Keratinocyte (primary cell): ENCODE data around the gene PSMC3.

Experiments
- CTCF ChIP-seq, 3 experiments: IDR thresholded peaks in 1 of 3; conservative IDR thresholded peaks in 1 of 3; optimal IDR thresholded peaks in 1 of 3; 2 replicates in 2 of 3; 3 replicates in 1 of 3; pipeline versions ENCODE3 to v1.5.1; 2011; ENCODE audit warnings: low read length in 3 of 3, mild to moderate bottlenecking in 3 of 3, moderate library complexity in 2 of 3, control low read depth in 1 of 3, inconsistent platforms in 1 of 3; ENCODE audit not compliant: insufficient read depth in 2 of 3; ENCODE audit errors: extremely low read depth in 1 of 3
- EZH2 ChIP-seq: IDR thresholded peaks from one replicate; pipeline ENCODE4 v1.6.1; 2012; ENCODE audit warnings: inconsistent platforms, mild to moderate bottlenecking, low read length, moderate library complexity

- TF ChIP-seq CTCF (optimal IDR thresholded peaks at IDR 0.05 in 1 of 3, IDR thresholded peaks at IDR 0.05 in 1 of 3, conservative IDR thresholded peaks at IDR 0.05 in 1 of 3; ENCODE audit: extremely low read depth in 1 of 3, insufficient read depth in 2 of 3, low read length in 3 of 3) (no peak), EZH2 (no peak)
Measured at GRCh38 chr11:47451436-47451835, 25.2 kb upstream of the PSMC3 start.
